GM23338 (cell line): ENCODE results near the gene SRP72. TPM values are rescaled to one million over a fixed set of nuclear protein-coding genes. Genes with fewer than 3 reads are reported as not detected.

ENCODE experiments used
- ATAC-seq: fragments of 200-7000 bp; cut with Tn5 transposase; 3 replicates; pipeline ENCODE4 v1.9.1; 2020
- DNase-seq: peaks from one replicate; pipeline ENCODE4 v3.0.0-alpha.2; 2015; ENCODE audit warnings: low spot score
- H2AFZ ChIP-seq: fragments of 200-600 bp; sonication (generic); 2 replicates; pipeline ENCODE4 v1.8.0; 2016; ENCODE audit warnings: antibody characterized with exemption, mild to moderate bottlenecking, moderate library complexity
- H3F3A ChIP-seq: fragments of 200-600 bp; sonication (generic); replicated peaks from 2 replicates; pipeline ENCODE4 v1.8.0; 2017; ENCODE audit warnings: antibody characterized with exemption, mixed run types, low read depth
- H3K27ac ChIP-seq: fragments of 200-600 bp; sonication (generic); 2 replicates; pipeline ENCODE4 v1.6.1; 2016; ENCODE audit warnings: low read depth
- H3K27me3 ChIP-seq: fragments of 200-600 bp; sonication (generic); 2 replicates; pipeline ENCODE4 v1.8.0; 2016; ENCODE audit warnings: mild to moderate bottlenecking, mixed run types, moderate library complexity; ENCODE audit not compliant: insufficient read depth
- H3K36me3 ChIP-seq: fragments of 200-600 bp; sonication (generic); 2 replicates; pipeline ENCODE4 v1.8.0; 2016; ENCODE audit warnings: mild to moderate bottlenecking; ENCODE audit not compliant: insufficient read depth
- H3K4me1 ChIP-seq: fragments of 200-600 bp; sonication (generic); 2 replicates; pipeline ENCODE4 v1.8.0; 2016; ENCODE audit warnings: mild to moderate bottlenecking, moderate library complexity; ENCODE audit not compliant: insufficient read depth
- H3K4me2 ChIP-seq: fragments of 200-600 bp; sonication (generic); 2 replicates; pipeline ENCODE4 v1.7.1; 2017; ENCODE audit warnings: mixed run types
- H3K4me3 ChIP-seq: fragments of 200-600 bp; sonication (generic); 2 replicates; pipeline ENCODE4 v1.6.1; 2016; ENCODE audit warnings: mixed run types
- H3K79me2 ChIP-seq: fragments of 200-600 bp; sonication (generic); replicated peaks from 2 replicates; pipeline ENCODE4 v1.8.0; 2017; ENCODE audit warnings: mild to moderate bottlenecking; ENCODE audit not compliant: insufficient read depth
- H3K9me2 ChIP-seq: fragments of 200-600 bp; sonication (generic); 2 replicates; pipeline ENCODE4 v1.8.0; 2017; ENCODE audit not compliant: insufficient read depth
- H4K20me1 ChIP-seq: fragments of 200-600 bp; sonication (generic); replicated peaks from 2 replicates; pipeline ENCODE4 v1.8.0; 2017; ENCODE audit warnings: mild to moderate bottlenecking; ENCODE audit not compliant: insufficient read depth
- H3K27ac Mint-ChIP-seq: 2 replicates; pipeline ENCODE4 v1.8.0; 2020; ENCODE audit warnings: inconsistent platforms, mild to moderate bottlenecking, moderate library complexity, mixed read lengths
- H3K27me3 Mint-ChIP-seq: 3 replicates; pipeline ENCODE4 v1.8.0; 2022; ENCODE audit warnings: low read depth, mild to moderate bottlenecking, moderate library complexity, mixed read lengths, inconsistent platforms; ENCODE audit not compliant: insufficient read depth, poor library complexity
- H3K36me3 Mint-ChIP-seq: 3 replicates; pipeline ENCODE4 v1.8.0; 2021; ENCODE audit warnings: low read depth, mild to moderate bottlenecking, inconsistent platforms, moderate library complexity, mixed read lengths
- H3K4me1 Mint-ChIP-seq: 3 replicates; pipeline ENCODE4 v1.8.0; 2020; ENCODE audit warnings: mild to moderate bottlenecking, inconsistent platforms, mixed read lengths
- H3K4me3 Mint-ChIP-seq: 3 replicates; pipeline ENCODE4 v1.8.0; 2021; ENCODE audit warnings: moderate library complexity, mild to moderate bottlenecking, inconsistent platforms, mixed read lengths
- H3K9me3 Mint-ChIP-seq: 3 replicates; pipeline ENCODE4 v1.8.0; 2020; ENCODE audit warnings: moderate library complexity, mild to moderate bottlenecking, inconsistent platforms, mixed read lengths
- CREB1 ChIP-seq: fragments of 250-450 bp; sonication (Bioruptor Pico); IDR thresholded peaks from 2 replicates; pipeline ENCODE4 v1.5.0; 2020; ENCODE audit warnings: low read depth, mild to moderate bottlenecking, moderate library complexity
- CTCF ChIP-seq, 2 experiments: fragments of 200-600 bp in 1 of 2; sonication (generic) in 1 of 2; conservative IDR thresholded peaks; 2 replicates each; pipeline versions ENCODE4 v1.5.1 to v1.6.1; 2016 to 2017; ENCODE audit warnings: antibody characterized with exemption in 2 of 2, low read depth in 2 of 2, mild to moderate bottlenecking in 2 of 2, moderate library complexity in 1 of 2
- ETS1 ChIP-seq: IDR thresholded peaks from 2 replicates; pipeline ENCODE4 v1.6.1; 2016; ENCODE audit warnings: antibody characterized with exemption
- EZH2 ChIP-seq: fragments of 200-600 bp; sonication (generic); IDR thresholded peaks from one replicate; pipeline ENCODE4 v1.8.0; 2017; ENCODE audit warnings: antibody characterized with exemption, mild to moderate bottlenecking, low read depth; ENCODE audit not compliant: unreplicated experiment
- EZH2phosphoT487 ChIP-seq: fragments of 200-600 bp; sonication (generic); IDR thresholded peaks from one replicate; pipeline ENCODE4 v1.8.1; 2018; ENCODE audit warnings: antibody characterized with exemption; ENCODE audit not compliant: unreplicated experiment
- JUNB ChIP-seq: IDR thresholded peaks from one replicate; pipeline ENCODE4 v1.6.1; 2016; ENCODE audit warnings: antibody characterized with exemption; ENCODE audit not compliant: unreplicated experiment
- NANOG ChIP-seq: IDR thresholded peaks from 2 replicates; pipeline ENCODE4 v1.6.1; 2016; ENCODE audit warnings: antibody characterized with exemption, borderline replicate concordance
- POLR2AphosphoS5 ChIP-seq: IDR thresholded peaks from 2 replicates; pipeline ENCODE4 v1.6.1; 2016; ENCODE audit warnings: antibody characterized with exemption, low read depth
- REST ChIP-seq: IDR thresholded peaks from one replicate; pipeline ENCODE4 v1.6.1; 2018; ENCODE audit warnings: antibody characterized with exemption; ENCODE audit not compliant: unreplicated experiment
- STAT1 ChIP-seq: IDR thresholded peaks from one replicate; pipeline ENCODE4 v1.6.1; 2016; ENCODE audit warnings: antibody characterized with exemption; ENCODE audit not compliant: unreplicated experiment
- ZNF114 ChIP-seq: fragments of 250-450 bp; sonication (Bioruptor Pico); IDR thresholded peaks from 2 replicates; pipeline ENCODE4 v1.5.0; 2020; ENCODE audit warnings: mild to moderate bottlenecking, moderate library complexity
- ZNF331 ChIP-seq: fragments of 250-450 bp; sonication (Bioruptor Pico); IDR thresholded peaks from 2 replicates; pipeline ENCODE4 v1.5.0; 2020; ENCODE audit warnings: low read depth, mild to moderate bottlenecking, moderate library complexity
- ZNF462 ChIP-seq: fragments of 250-450 bp; sonication (Bioruptor Pico); IDR thresholded peaks from 2 replicates; pipeline ENCODE4 v1.5.0; 2020; ENCODE audit warnings: mild to moderate bottlenecking, moderate library complexity
- polyA plus RNA-seq: library from polyadenylated mRNA; unstranded; fragments of >200 nt; fragmentation: Nextera tagmentation; extraction: Ambion mirVana; gene quantifications from 2 replicates; pipeline ENCODE4 v1.2.1, GENCODE V29; 2016
- total RNA-seq: library from RNA; depleted of rRNA; stranded (reverse); fragments of >200 nt; shearing (Covaris generic); gene quantifications from 2 replicates; pipeline ENCODE4 v1.2.3, GENCODE V29; 2014

SRP72 gene
- total and polyA plus RNA-seq, 2 experiments from 2014 or later = 84.6 to 174 TPM

GRCh38 chr4:56464581-56464980 is 2.8 kb upstream of the SRP72 start:
- Histone ChIP-seq H3K36me3 (peaks cover 29% of the 10 kb centered on the region), H3K4me2 (no peak overlapping the region), H2AFZ (no peak overlapping the region), H3K9me2 (no peaks in the 10 kb centered on the region), H3K4me1 (peaks cover 17% of the 10 kb centered on the region), H3F3A (peaks cover 8% of the 10 kb centered on the region; the same call in 1 of the 2 replicates), H3K4me3 (no peak overlapping the region), H4K20me1 (peaks cover 21% of the 10 kb centered on the region), H3K79me2 (peaks cover 37% of the 10 kb centered on the region), H3K27ac (no peak overlapping the region), H3K27me3 (no peaks in the 10 kb centered on the region)
- H3K4me3 Mint-ChIP-seq = peak overlapping the region; percentile 10; the same call in 1 of the 3 replicates
- peaks cover 45% of the 10 kb centered on the region for H3K36me3 Mint-ChIP-seq
- ATAC-seq = no peak
- no peak for TF ChIP-seq ZNF114 (CRISPR knock-in tag)
- no peak for TF ChIP-seq EZH2
- TF ChIP-seq ZNF331 (CRISPR knock-in tag) = no peak
- no peak for TF ChIP-seq CREB1 (CRISPR knock-in tag)
- TF ChIP-seq JUNB = no peak
- no peak; the same call in none of the 2 replicates for TF ChIP-seq POLR2AphosphoS5
- TF ChIP-seq ZNF462 (CRISPR knock-in tag) = no peak
- no peak for TF ChIP-seq CTCF (conservative IDR thresholded peaks at IDR 0.05; ENCODE audit: low read depth in 2 of 2)
- TF ChIP-seq NANOG = no peak
- no peak for TF ChIP-seq REST
- no peak for TF ChIP-seq ETS1
- TF ChIP-seq EZH2phosphoT487 = no peak
- TF ChIP-seq STAT1 = no peak
- no peak for DNase-seq
- H3K9me3 Mint-ChIP-seq = no peaks in the 10 kb centered on the region; the same call in 2 of the 3 replicates
- peaks cover 5% of the 10 kb centered on the region for H3K27me3 Mint-ChIP-seq
- no peak overlapping the region for H3K27ac Mint-ChIP-seq
- peaks cover 22% of the 10 kb centered on the region for H3K4me1 Mint-ChIP-seq
